Measurements from ENCODE around the gene FKBP11.
"Not testable (repeated sequence)": the region's sequence is repeated elsewhere in the genome, so short reads cannot be mapped to it uniquely, and the experiment has no call there.

FKBP11 gene

DNA sequence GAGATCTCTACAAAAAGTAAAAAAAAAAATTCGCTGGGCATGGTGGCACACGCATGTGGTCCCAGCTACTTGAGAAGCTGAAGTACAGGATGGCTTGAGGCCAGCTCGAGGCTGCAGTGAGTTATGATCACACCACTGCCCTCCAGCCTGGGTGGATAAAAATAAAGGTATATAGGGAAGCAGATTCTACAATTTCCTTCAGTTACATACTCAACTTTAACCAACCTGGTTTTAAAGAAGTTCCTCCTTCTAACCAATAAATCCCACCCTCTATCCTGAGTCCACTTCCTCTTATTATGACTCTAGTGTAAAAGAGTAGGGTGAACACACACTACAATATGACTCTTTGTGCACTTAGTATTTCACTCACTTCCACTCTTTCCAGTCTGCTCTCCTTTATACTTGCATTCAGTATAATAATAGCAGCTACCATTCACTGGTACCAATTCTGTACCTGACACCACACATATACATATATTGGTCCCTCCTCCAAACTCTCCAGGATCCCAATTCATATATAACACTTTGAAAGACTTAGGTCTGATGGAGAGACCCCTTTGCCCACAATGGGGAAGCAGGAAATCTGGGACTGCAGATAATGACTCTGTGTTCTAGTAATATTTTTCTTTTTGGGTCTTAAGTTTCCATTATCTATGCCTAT is 29.7 kb upstream of the FKBP11 start:
- no peak for DNase-seq

DNA sequence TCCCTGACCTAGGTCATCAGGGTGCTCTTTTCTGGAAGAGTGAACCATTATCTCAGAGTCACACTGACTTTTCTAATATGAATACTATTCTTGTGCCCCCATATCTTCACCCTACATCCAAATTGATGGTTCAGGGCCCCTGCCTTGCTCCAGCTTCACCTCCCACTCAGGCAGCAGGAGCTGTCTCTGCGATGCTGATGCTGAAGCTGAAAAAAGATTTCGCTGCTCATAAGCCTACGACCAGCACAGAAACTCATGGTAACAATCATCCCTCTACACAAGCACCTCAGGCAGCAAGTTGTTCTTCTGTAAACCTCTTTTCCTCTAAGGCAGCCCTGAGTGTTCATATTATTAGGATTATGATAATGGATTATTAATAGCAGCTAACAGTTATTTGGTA is 28.8 kb upstream of the FKBP11 start:
- no peak for DNase-seq

DNA sequence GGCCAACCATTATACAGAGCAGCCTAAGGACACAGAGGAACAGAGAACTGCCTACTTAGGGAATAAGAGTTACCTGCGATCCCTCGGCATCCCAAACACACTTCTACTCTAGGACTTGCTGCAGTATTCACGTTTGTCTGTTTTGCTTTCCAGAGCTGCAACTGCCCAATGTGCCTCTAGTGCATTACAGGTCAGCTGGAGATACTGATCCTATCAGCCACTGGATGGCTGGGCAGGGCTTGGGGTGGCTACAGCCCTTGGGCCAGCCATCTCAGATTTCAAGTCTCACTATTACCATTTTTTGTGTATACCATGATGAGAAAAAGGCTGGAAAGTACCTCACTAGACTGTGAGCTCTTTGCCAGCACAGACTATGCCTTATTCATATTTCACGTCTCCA is 27.4 kb upstream of the FKBP11 start:
- no peak for DNase-seq

DNA sequence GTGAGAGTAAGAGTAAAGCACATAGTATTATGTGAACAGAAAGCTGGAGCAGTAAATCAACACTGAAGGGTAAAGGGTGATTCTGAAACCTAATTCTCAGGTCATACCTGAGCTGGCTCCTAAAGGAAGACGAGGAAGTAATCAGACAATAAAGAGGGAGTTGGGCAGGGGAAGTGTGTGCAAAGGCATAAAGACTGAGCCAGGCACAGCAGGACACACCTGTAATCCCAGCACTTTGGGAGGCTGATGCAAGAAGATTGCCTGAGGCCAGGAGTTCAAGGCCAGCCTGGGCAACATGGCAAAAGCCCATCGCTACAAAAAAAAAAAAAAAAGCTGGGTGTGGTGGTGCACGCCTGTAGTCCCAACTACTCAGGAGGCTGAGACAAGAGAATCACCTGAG is 22.4 kb upstream of the FKBP11 start:
- DNase-seq = no peak

GRCh38 chr12:48946943-48947342 is 21.7 kb upstream of the FKBP11 start:
- no peak for DNase-seq

DNA sequence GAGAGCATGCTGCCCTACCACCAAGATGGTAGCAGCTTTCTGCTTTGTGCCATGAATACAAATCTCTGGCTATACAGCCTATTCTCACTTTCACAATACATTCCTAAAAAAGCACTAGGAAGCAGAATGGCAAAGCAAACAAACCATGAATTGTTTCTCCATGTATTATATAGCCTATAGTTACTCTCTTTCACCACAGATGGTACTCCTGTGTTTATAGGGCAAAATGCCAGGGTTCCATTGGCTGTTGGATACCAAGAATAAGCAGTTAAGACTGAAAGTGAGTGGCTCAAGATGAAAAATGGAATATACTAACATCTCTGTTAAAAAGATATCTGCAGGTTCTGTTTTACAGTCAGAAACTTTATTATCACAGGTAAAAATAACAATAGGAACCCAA is 20.9 kb upstream of the FKBP11 start:
- DNase-seq = no peak

DNA sequence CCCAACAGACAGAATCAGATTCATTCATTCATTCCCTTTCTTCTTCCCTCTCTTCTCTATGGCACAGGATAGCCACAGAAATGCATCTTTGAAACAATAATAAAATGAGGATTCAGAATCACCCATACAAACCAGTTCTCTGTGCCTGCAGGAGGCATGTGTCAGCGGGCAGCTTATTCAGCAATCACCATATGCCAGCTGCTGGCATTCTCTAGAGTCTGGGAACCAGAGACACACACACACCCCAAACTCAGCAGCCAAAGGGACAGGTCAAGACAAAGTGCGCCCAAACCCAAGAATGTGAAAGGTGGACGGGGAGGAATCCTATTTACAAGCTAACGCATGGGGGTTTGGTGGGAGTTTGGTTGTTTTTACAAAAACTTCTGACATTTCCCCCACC is 17.9 kb upstream of the FKBP11 start:
- no peak for DNase-seq

DNA sequence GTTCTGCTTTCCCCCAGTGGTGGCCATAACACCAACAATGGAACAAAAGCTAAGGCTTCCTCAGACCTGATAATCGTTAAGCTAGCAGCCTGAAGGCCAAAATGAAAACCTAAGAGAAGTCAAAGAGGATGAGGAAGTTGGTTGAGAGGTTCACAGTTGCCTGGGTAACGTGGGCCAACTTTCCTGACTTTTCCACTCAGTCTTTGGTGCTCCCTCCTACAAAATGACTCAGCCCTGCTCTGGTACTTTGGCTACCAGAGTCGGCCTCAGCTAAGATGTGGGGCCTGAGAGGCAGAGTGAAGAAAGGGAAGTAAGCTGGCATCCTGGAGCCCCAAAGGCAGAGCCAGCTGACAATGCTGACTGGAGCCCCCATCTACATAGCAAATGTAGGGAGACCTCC is 14.9 kb upstream of the FKBP11 start:
- no peak for DNase-seq

DNA sequence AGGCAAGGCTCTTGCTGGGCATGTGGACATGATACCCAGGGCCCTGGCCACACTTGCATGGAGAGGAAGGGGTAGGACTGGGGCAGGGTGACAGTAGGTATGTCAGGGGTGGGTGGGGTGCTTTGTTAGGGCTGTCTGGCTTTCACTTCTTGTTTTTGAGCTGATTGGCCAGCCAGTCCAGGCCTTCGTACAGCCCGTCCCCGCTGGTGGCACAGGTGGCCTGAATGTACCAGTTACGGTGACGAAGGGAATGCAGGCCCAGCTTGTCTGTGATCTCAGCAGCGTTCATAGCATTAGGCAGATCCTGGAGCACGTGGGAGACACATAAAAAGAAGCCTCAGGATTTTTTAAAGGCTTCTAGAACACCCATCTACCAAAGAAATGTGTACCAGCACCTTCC is 13.5 kb upstream of the FKBP11 start:
- no peak for DNase-seq

GRCh38 chr12:48937170-48937569 is 11.9 kb upstream of the FKBP11 start:
- DNase-seq = no peak

GRCh38 chr12:48936379-48936979 is 11.2 kb upstream of the FKBP11 start:
- DNase-seq = peak; percentile 30 to 49

DNA sequence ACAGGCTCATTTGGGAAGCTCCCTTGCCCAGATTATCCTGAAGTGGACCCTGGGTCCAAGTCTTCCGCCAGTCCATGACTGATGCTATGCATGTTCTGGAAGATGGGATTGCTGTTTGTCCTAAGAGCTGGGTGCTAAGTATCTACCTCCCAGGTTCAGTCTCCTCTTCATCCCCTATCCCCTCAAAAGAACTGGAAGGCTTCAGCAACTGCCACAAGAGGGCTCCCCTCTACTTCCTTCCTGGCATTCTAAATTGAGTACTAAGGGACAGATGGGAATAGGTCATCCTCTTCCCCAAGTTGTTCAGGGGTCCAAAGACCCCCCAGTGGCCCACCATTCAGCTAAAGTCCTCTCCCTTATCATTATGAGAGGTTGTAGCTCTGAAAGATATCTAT is 9.0 kb upstream of the FKBP11 start:
- DNase-seq = peak in 1 of 2 experiments; percentile 3

GRCh38 chr12:48933664-48934311 is 8.5 kb upstream of the FKBP11 start:
- no peak for DNase-seq

DNA sequence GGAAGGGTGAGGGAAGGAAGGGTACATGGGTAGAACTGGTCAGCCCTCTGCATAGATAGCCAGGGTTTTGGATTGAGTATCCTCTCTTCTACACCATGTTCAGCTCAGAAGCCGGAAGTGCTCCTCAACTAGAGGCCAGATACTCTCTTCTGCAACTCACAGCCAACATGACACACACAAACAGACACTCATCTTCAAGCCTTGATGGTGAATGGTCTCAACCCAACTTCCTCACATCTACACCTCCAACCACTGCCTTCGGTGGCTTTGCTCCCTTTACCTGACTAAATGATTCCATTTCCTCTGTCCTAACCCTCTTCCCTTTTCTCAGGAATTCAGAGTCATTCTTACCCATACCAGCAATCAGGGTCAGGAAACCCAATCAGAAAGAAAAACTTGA is 7.6 kb upstream of the FKBP11 start:
- no peak for DNase-seq

GRCh38 chr12:48930475-48930874 is 5.2 kb upstream of the FKBP11 start:
- DNase-seq = no peak

- no peak for DNase-seq
These were observed 4.3 kb upstream of the FKBP11 start for GRCh38 chr12:48929551-48929950.

DNA sequence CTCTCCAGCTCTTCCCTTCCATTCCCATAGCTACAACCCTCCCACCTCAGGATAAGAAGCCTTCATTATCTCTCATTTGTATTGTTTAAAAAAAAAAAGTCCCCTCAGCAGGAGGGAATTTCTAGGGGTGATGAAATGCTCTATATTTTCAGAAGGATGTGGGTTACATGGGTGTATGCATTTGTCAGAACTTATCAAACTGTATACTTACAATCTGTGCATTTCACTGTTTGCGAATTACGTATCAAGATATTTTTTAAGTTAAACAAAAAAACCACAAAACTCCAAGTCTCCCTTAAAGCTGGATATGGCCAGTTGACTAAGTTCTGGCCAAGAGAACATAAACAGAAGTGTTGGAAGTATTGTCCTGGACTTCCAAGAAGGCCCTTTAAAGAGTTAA is 2.0 kb upstream of the FKBP11 start:
- no peak for DNase-seq

- DNase-seq = no peak
These were observed 532 bp downstream of the FKBP11 start for GRCh38 chr12:48924617-48925303.

DNA sequence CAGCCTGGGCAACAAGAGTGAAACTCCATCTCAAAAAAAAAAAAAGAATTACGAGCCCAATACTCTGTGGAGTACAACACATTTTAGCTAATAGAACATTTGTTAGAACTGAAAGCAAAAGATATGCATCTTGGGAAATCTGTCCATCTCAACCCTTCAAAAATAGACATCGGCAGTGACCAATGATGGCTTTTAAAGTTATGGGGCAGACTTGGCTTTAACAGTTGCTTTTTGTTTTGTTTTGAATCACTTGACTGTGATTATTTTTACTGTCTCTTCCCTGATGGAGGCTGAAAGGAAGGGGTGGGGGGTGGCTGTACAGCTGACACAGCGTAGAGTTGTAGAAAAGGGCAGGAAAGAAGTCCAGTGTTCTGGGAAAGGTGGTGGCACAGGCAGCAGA is 2.2 kb downstream of the FKBP11 start:
- DNase-seq = no peak

DNA sequence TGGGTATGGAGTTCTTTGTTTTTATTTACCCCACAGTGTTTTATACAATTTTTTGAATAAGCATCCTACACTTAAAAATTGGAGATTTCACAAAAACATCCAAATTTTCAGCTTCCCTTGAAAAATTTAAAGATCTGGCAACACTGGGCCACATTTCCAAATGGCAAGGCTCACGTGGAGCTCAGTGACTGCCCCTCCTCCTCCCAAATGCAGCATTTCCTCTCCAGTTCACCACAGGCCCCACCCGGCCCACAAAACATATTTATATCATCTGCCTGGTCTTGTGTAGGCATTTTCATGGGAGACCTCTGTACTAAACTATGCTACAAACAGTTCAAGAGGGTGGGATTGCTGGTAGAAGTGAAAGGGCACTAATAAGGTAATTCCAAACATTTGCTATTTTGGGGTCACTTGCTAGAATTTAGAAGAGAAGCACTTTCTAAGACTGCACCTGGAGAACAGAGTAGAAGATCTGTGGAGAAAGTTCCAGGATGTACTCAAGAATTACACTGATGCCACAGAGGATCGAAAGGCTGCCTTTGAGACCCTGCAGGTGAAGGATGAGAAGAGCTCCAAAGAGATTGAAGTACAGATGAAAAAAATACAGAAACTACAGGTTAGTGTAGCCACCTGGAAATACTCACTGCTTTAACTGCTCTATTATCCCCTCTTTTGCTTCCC is 7.3 kb downstream of the FKBP11 start:
- DNase-seq = no peak

GRCh38 chr12:48910196-48910595 is 15.1 kb downstream of the FKBP11 start:
- DNase-seq = no peak

DNA sequence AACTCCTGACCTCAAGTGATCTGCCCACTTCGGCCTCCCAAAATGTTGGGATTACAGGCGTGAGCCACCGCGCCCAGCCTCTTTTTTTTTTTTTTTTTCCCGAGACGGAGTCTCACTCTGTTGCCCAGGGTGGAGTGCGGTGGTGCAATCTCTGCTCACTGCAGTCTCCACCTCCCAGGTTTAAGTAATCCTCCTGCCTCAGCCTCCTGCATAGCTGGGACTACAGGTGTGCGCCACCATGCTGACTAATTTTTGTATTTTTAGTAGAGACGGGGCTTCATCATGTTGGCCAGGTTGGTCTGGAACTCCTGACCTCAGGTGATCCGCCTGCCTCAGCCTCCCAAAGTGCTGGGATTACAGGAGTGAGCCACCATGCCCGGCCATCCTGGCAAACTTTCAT is 15.6 kb downstream of the FKBP11 start:
- not testable (repeated sequence) for DNase-seq

DNA sequence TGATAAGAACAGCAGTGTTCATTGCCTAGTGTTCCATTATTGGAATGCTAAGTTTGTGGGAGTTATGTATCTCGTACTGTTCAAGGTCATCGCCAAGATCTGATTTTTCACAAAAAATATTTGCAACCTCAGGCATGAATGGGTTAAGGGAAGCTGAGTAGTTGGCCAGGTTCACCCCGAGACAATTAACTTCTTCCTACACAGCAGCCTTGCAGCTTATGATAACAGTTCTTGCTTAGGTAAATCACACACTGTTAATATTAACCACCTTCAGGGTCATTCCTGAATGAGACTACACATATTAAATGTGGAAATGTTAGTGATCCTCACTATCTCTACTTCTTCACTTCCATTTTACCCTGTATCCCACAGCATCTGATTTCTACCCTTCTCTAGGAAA is 18.0 kb downstream of the FKBP11 start:
- DNase-seq = no peak
